ENCODE results near the gene ANP32E. TPM values are rescaled to one million over a fixed set of nuclear protein-coding genes. Genes with fewer than 3 reads are reported as not detected.

Gene ANP32E
- total and polyA plus RNA-seq, 7 experiments from 2014 or later = 35.6 to 156 (median 44.8) TPM

DNA sequence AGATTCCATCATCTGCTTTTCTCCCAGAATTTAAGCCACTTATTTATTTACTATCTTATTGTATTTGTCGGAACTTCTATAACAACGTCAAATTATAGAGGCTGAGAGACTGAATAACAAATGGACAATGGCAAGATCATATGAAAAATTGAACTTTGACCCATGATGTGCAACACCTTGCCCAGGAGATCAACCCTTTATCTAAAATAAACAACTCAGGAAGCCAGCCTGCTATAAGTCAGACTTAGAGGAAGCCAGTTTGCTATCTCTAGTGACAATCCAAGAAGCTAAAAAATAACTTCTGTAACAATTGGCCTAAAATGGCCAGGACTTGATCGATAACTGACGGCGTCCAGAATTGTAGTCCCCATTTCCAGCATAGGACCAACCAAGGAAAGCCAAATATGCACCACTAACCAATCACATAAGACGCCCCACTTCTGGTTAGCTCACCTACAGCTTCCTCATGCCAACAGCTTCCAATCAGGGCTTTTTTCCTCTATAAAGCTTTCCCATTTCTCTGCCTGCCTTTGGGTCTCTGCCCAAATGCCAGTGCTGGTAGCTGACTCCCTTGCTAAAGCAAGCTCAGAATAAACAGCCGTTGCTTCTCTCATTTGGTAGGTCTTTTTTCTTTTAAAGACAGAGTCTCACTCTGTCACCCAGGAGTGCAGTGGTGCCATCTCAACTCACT, 28.5 kb downstream of the ANP32E start:
- no peaks in the 10 kb centered on the region for H3K4me1 ChIP-seq (ENCODE audit: control insufficient read depth in 2 of 2, insufficient read depth in 2 of 2, low read length in 2 of 2)
- no peaks in the 10 kb centered on the region for H3K36me3 ChIP-seq (ENCODE audit: control insufficient read depth in 2 of 3, insufficient read depth in 3 of 3, low read length in 3 of 3)
- H3K9me3 Mint-ChIP-seq = no peaks in the 10 kb centered on the region
- ChIA-PET CTCF (interaction anchor here (1.2 kb wide), 1 partner anchor 134 kb away, joined by 5 read pairs; no protein-coding TSS in a partner anchor), POLR2A (interaction anchor here (0.6 kb wide), 2 partner anchors 9 to 309 kb away, joined by 3 to 5 read pairs; no protein-coding TSS in a partner anchor)
- no peak overlapping the region for H3K27ac ChIP-seq (ENCODE audit: low read depth, low read length)
- ATAC-seq (no peak), DNase-seq (no peak)
- H3K4me3 Mint-ChIP-seq = no peak overlapping the region
- H3K4me3 ChIP-seq (ENCODE audit: low read length) = no peak overlapping the region
- H3K4me1 Mint-ChIP-seq = no peaks in the 10 kb centered on the region
- no peak overlapping the region for H3K27ac Mint-ChIP-seq
- H3K27me3 Mint-ChIP-seq = peaks cover 0 to 30% (median 0%) of the 10 kb centered on the region in 5 donors
- no peaks in the 10 kb centered on the region for H3K36me3 Mint-ChIP-seq
- intact Hi-C loops (cut with micrococcal nuclease) = no loop called here
- H3K27me3 ChIP-seq (ENCODE audit: control insufficient read depth in 2 of 2, insufficient read depth in 2 of 2, low read length in 2 of 2) = no peaks in the 10 kb centered on the region
- H3K9me3 ChIP-seq (ENCODE audit: control insufficient read depth in 2 of 3, low read length in 3 of 3) = no peaks in the 10 kb centered on the region

GRCh38 chr1:150196417-150196816, 39.5 kb downstream of the ANP32E start:
- no peaks in the 10 kb centered on the region for H3K4me1 Mint-ChIP-seq
- no peak overlapping the region for H3K4me3 Mint-ChIP-seq
- POLR2A ChIA-PET = no interaction called here
- H3K9me3 ChIP-seq (ENCODE audit: control insufficient read depth in 2 of 3, low read length in 3 of 3) = no peaks in the 10 kb centered on the region
- CTCF ChIA-PET = no interaction called here
- no peaks in the 10 kb centered on the region for H3K36me3 ChIP-seq (ENCODE audit: control insufficient read depth in 2 of 3, insufficient read depth in 3 of 3, low read length in 3 of 3)
- H3K27ac Mint-ChIP-seq = no peak overlapping the region
- ATAC-seq (no peak), DNase-seq (no peak)
- H3K9me3 Mint-ChIP-seq = no peaks in the 10 kb centered on the region
- H3K27ac ChIP-seq (ENCODE audit: low read depth, low read length) = no peak overlapping the region
- no peaks in the 10 kb centered on the region for H3K27me3 ChIP-seq (ENCODE audit: control insufficient read depth in 2 of 2, insufficient read depth in 2 of 2, low read length in 2 of 2)
- intact Hi-C loops (cut with micrococcal nuclease) = no loop called here
- H3K4me1 ChIP-seq (ENCODE audit: control insufficient read depth in 2 of 2, insufficient read depth in 2 of 2, low read length in 2 of 2) = no peaks in the 10 kb centered on the region
- peaks cover 0 to 19% (median 5%) of the 10 kb centered on the region in 5 donors for H3K27me3 Mint-ChIP-seq
- no peak overlapping the region for H3K4me3 ChIP-seq (ENCODE audit: low read length)
- H3K36me3 Mint-ChIP-seq = no peaks in the 10 kb centered on the region

DNA sequence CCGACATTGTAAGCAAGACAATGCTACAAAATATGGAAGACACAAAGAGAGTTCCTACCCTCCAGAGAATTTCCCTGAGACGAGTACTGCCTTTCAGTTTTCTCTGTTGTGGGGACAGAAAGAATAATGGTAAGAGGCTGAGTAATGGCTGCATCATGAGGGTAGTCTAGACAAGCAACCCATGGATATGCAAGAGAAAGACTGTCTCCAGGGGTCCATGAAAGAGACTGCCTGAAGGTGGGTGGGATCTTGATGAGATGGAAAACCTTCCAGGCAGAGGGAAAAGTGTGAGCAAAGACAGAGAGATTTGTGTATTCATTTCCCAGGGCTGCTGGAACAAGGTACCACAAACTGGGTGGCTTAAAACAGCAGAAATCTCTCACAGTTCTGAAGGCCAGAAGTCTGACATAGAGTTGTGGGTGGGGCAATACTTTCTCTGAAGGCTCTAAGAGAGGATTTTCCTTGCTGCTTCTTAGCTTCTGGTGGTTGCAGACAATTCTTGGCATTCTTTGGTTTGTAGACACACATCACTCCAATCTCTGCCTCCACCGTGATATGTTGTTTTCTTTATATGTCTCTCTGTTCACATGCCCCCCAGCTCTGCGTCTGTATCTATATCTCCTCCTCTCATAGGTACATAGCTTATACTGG, 41.4 kb downstream of the ANP32E start:
- Mint-ChIP-seq H3K4me3 (no peak overlapping the region), H3K9me3 (no peaks in the 10 kb centered on the region), H3K27me3 (peaks cover 0 to 15% (median 5%) of the 10 kb centered on the region in 5 donors), H3K4me1 (no peaks in the 10 kb centered on the region), H3K36me3 (no peaks in the 10 kb centered on the region), H3K27ac (no peak overlapping the region)
- Histone ChIP-seq H3K27ac (ENCODE audit: low read depth, low read length) (no peak overlapping the region), H3K4me3 (ENCODE audit: low read length) (no peak overlapping the region), H3K4me1 (ENCODE audit: control insufficient read depth in 2 of 2, insufficient read depth in 2 of 2, low read length in 2 of 2) (no peaks in the 10 kb centered on the region), H3K27me3 (ENCODE audit: control insufficient read depth in 2 of 2, insufficient read depth in 2 of 2, low read length in 2 of 2) (no peaks in the 10 kb centered on the region), H3K36me3 (ENCODE audit: control insufficient read depth in 2 of 3, insufficient read depth in 3 of 3, low read length in 3 of 3) (no peaks in the 10 kb centered on the region), H3K9me3 (ENCODE audit: control insufficient read depth in 2 of 3, low read length in 3 of 3) (no peaks in the 10 kb centered on the region)
- ChIA-PET CTCF (interaction anchor here (1.3 kb wide), 1 partner anchor 7 kb away, joined by 8 read pairs; no protein-coding TSS in a partner anchor), POLR2A (no interaction called here)
- DNase-seq (no peak), ATAC-seq (no peak)
- intact Hi-C loops (cut with micrococcal nuclease) = no loop called here

DNA sequence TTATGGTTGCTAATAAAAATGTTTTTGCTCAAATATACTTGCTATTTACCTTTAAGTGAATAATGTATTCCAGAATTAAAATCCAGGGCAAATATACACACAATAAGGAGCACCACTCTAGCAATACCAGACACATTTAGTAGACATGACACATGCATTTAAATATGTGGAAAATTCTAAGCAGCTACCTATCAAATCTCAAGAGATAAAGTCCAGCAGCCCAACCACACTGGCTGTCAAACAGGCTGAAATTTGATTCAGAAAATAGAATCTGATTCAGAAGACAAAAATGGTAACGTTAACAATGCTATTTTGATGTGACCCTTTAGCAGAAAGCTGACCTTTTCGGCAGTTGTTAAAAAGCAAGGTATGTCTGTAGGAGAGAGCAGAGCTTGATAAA, 43.9 kb downstream of the ANP32E start:
- H3K27ac Mint-ChIP-seq = no peak overlapping the region
- no peak overlapping the region for H3K4me3 Mint-ChIP-seq
- Histone ChIP-seq H3K27me3 (ENCODE audit: control insufficient read depth in 2 of 2, insufficient read depth in 2 of 2, low read length in 2 of 2) (no peaks in the 10 kb centered on the region), H3K4me1 (ENCODE audit: control insufficient read depth in 2 of 2, insufficient read depth in 2 of 2, low read length in 2 of 2) (peaks cover 0 to 1% of the 10 kb centered on the region in 2 donors), H3K36me3 (ENCODE audit: control insufficient read depth in 2 of 3, insufficient read depth in 3 of 3, low read length in 3 of 3) (no peaks in the 10 kb centered on the region), H3K27ac (ENCODE audit: low read depth, low read length) (no peak overlapping the region), H3K9me3 (ENCODE audit: control insufficient read depth in 2 of 3, low read length in 3 of 3) (no peaks in the 10 kb centered on the region), H3K4me3 (ENCODE audit: low read length) (no peak overlapping the region)
- intact Hi-C loops (cut with micrococcal nuclease) = no loop called here
- no peaks in the 10 kb centered on the region for H3K36me3 Mint-ChIP-seq
- no peak for DNase-seq
- peaks cover 5 to 7% (median 6%) of the 10 kb centered on the region in 7 donors for H3K4me1 Mint-ChIP-seq
- ATAC-seq = no peak
- CTCF ChIA-PET = interaction anchor here (0.8 kb wide), 1 partner anchor 9 kb away, joined by 3 read pairs; no protein-coding TSS in a partner anchor
- H3K9me3 Mint-ChIP-seq = no peaks in the 10 kb centered on the region
- POLR2A ChIA-PET = no interaction called here
- H3K27me3 Mint-ChIP-seq = peaks cover 0 to 7% (median 3%) of the 10 kb centered on the region in 5 donors

DNA sequence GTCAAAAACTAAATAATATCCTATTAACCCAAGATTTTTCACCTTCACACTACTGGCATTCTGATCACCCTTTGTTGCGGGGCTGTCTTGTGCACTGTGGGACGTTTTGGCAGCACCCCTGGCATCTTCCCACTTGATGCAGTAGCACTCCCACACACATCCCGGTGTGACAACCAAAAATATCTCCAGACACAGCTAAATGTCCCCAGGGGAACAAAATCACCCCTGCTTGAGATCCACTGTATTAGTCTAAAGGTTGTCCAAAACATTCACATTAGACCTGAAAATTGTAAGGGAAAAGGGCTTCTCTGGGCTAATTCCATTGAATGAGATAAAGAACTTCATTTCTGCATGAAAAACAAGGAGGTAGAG, 48.4 kb downstream of the ANP32E start:
- ChIA-PET POLR2A (interaction anchor here (0.6 to 1.8 kb wide), 10 partner anchors 9 to 406 kb away, joined by 3 to 14 read pairs (median 4); partner anchors contain the start of gene VPS45), CTCF (interaction anchor here (0.6 to 4.2 kb wide), 22 partner anchors 8 to 306 kb away, joined by 3 to 57 read pairs (median 5); partner anchors contain the start of gene VPS45)
- DNase-seq = no peak
- Histone ChIP-seq H3K27ac (ENCODE audit: low read depth, low read length) (no peak overlapping the region), H3K4me1 (ENCODE audit: control insufficient read depth in 2 of 2, insufficient read depth in 2 of 2, low read length in 2 of 2) (peaks cover 0 to 4% of the 10 kb centered on the region in 2 donors), H3K9me3 (ENCODE audit: control insufficient read depth in 2 of 3, low read length in 3 of 3) (no peaks in the 10 kb centered on the region), H3K27me3 (ENCODE audit: control insufficient read depth in 2 of 2, insufficient read depth in 2 of 2, low read length in 2 of 2) (no peaks in the 10 kb centered on the region), H3K4me3 (ENCODE audit: low read length) (no peak overlapping the region), H3K36me3 (ENCODE audit: control insufficient read depth in 2 of 3, insufficient read depth in 3 of 3, low read length in 3 of 3) (no peaks in the 10 kb centered on the region)
- Mint-ChIP-seq H3K27me3 (no peaks in the 10 kb centered on the region), H3K36me3 (no peaks in the 10 kb centered on the region), H3K4me1 (peaks cover 7 to 13% (median 10%) of the 10 kb centered on the region in 7 donors), H3K4me3 (peak overlapping the region in 4 of 10 donors; percentile 8 to 51 (median 36)), H3K9me3 (no peaks in the 10 kb centered on the region), H3K27ac (peak overlapping the region in 3 of 9 donors; percentile 9 to 44 (median 26))
- peak; percentile 34 for ATAC-seq
- intact Hi-C loops (cut with micrococcal nuclease) = loop anchor here (1.0 kb wide), 4 partner anchors 21 to 299 kb away; no protein-coding TSS in a partner anchor

- Mint-ChIP-seq H3K9me3 (no peaks in the 10 kb centered on the region), H3K4me3 (peak overlapping the region in 7 of 10 donors; percentile 6 to 74 (median 35)), H3K27ac (peak overlapping the region in 7 of 9 donors; percentile 9 to 70 (median 33)), H3K4me1 (peaks cover 7 to 13% (median 10%) of the 10 kb centered on the region in 7 donors), H3K36me3 (no peaks in the 10 kb centered on the region), H3K27me3 (no peaks in the 10 kb centered on the region)
- H3K9me3 ChIP-seq (ENCODE audit: control insufficient read depth in 2 of 3, low read length in 3 of 3) = no peaks in the 10 kb centered on the region
- ATAC-seq (peak; percentile 87), DNase-seq (peak in 7 of 9 donors; percentile 28 to 77 (median 68))
- intact Hi-C loops (cut with micrococcal nuclease) = loop anchor here (1.0 kb wide), 4 partner anchors 21 to 299 kb away; no protein-coding TSS in a partner anchor
- H3K27ac ChIP-seq (ENCODE audit: low read depth, low read length) = no peak overlapping the region
- peaks cover 0 to 4% of the 10 kb centered on the region in 2 donors for H3K4me1 ChIP-seq (ENCODE audit: control insufficient read depth in 2 of 2, insufficient read depth in 2 of 2, low read length in 2 of 2)
- ChIA-PET POLR2A (interaction anchor here (0.6 to 1.8 kb wide), 15 partner anchors 9 to 794 kb away, joined by 3 to 14 read pairs (median 3); partner anchors contain the start of gene VPS45), CTCF (interaction anchor here (0.6 to 4.2 kb wide), 30 partner anchors 8 to 305 kb away, joined by 3 to 57 read pairs (median 4); partner anchors contain the start of gene VPS45)
- no peak overlapping the region for H3K4me3 ChIP-seq (ENCODE audit: low read length)
- no peaks in the 10 kb centered on the region for H3K36me3 ChIP-seq (ENCODE audit: control insufficient read depth in 2 of 3, insufficient read depth in 3 of 3, low read length in 3 of 3)
- no peaks in the 10 kb centered on the region for H3K27me3 ChIP-seq (ENCODE audit: control insufficient read depth in 2 of 2, insufficient read depth in 2 of 2, low read length in 2 of 2)
Observed at GRCh38 chr1:150186789-150187559, 48.9 kb downstream of the ANP32E start.

Measured in naive thymus-derived CD4-positive, alpha-beta T cell (primary cell).